K562 (cell line): ENCODE measurements around the gene CTTNBP2.

Experiments used
- BDP1 ChIP-seq: IDR thresholded peaks from 3 replicates; pipeline ENCODE4 v1.6.1; 2011; ENCODE audit not compliant: insufficient read length, insufficient read depth
- CBFB ChIP-seq: sonication (generic); formaldehyde crosslinking; IDR thresholded peaks from 2 replicates; pipeline ENCODE4 v1.4.0; 2020; ENCODE audit warnings: mild to moderate bottlenecking, missing genetic modification reagents
- EP300 ChIP-seq: IDR thresholded peaks from 2 replicates; pipeline ENCODE4 v1.6.1; 2012; ENCODE audit warnings: low read length, improper control_type of control experiment
- FOXJ3 ChIP-seq: sonication (generic); formaldehyde crosslinking; IDR thresholded peaks from 2 replicates; pipeline ENCODE4 v1.4.0; 2020; ENCODE audit warnings: mild to moderate bottlenecking, missing genetic modification reagents
- MYNN ChIP-seq, 2 experiments: sonication (generic); formaldehyde crosslinking in 1 of 2; IDR thresholded peaks; 2 replicates each; pipeline versions ENCODE4 v1.5.0 to v1.6.1; 2016 to 2020; ENCODE audit warnings: antibody characterized with exemption in 1 of 2, missing genetic modification reagents in 1 of 2
- PATZ1 ChIP-seq: fragments of 250-450 bp; sonication (Bioruptor Pico); IDR thresholded peaks from 2 replicates; pipeline ENCODE4 v1.5.0; 2020; ENCODE audit warnings: mild to moderate bottlenecking, borderline replicate concordance
- POLR2A ChIP-seq: fragments of 450-650 bp; conservative IDR thresholded peaks from 2 replicates; pipeline ENCODE4 v1.6.1; 2016
- POLR2AphosphoS5 ChIP-seq: IDR thresholded peaks from 2 replicates; pipeline ENCODE4 v1.6.1; 2011; ENCODE audit warnings: mild to moderate bottlenecking, low read depth, low read length, moderate library complexity; ENCODE audit not compliant: control insufficient read depth, insufficient read depth
- REST ChIP-seq, 2 experiments: fragments of 450-650 bp; formaldehyde crosslinking in 1 of 2; IDR thresholded peaks; 2 replicates each; pipeline versions ENCODE4 v1.4.0 to v1.6.1; 2014 to 2020; ENCODE audit warnings: mild to moderate bottlenecking in 2 of 2, borderline replicate concordance in 1 of 2, low read depth in 1 of 2
- TGIF2 ChIP-seq: sonication (generic); formaldehyde crosslinking; IDR thresholded peaks from 2 replicates; pipeline ENCODE4 v1.8.1; 2022; ENCODE audit warnings: mild to moderate bottlenecking, missing genetic modification reagents, moderate library complexity
- ZNF696 ChIP-seq: fragments of 250-450 bp; sonication (Bioruptor Pico); conservative IDR thresholded peaks from 2 replicates; pipeline ENCODE4 v1.4.0; 2020; ENCODE audit warnings: mild to moderate bottlenecking, moderate library complexity
- TF ChIP-seq, protein P1 (sequence below), 3 experiments: IDR thresholded peaks in 2 of 3; conservative IDR thresholded peaks in 1 of 3; 2 replicates each; pipeline ENCODE4 v1.5.1; 2011 to 2012; ENCODE audit warnings: low read length in 3 of 3, mild to moderate bottlenecking in 3 of 3, control low read depth in 2 of 3, improper control_type of control experiment in 1 of 3, inconsistent platforms in 1 of 3, low read depth in 1 of 3, mixed read lengths in 1 of 3, moderate library complexity in 1 of 3; ENCODE audit not compliant: insufficient read depth in 2 of 3
- TF ChIP-seq, protein P2 (sequence below), 2 experiments: fragments of 450-650 bp; IDR thresholded peaks; 2 replicates each; pipeline ENCODE4 v1.6.1; 2016
- TF ChIP-seq, protein P3 (sequence below): fragments of 250-450 bp; sonication (Bioruptor Pico); IDR thresholded peaks from 2 replicates; pipeline ENCODE4 v1.5.0; 2022; ENCODE audit warnings: mild to moderate bottlenecking

GRCh38 chr7:117741962-117742361 lies 131.3 kb downstream of the CTTNBP2 start:
- TF ChIP-seq PATZ1 (CRISPR knock-in tag) (no peak), POLR2AphosphoS5 (no peak), BDP1 (no peak), POLR2A (no peak), TGIF2 (CRISPR knock-in tag) (no peak), REST (IDR thresholded peaks at IDR 0.05; ENCODE audit: borderline replicate concordance) (no peak), REST (CRISPR knock-in tag; IDR thresholded peaks at IDR 0.05; ENCODE audit: low read depth) (no peak), FOXJ3 (CRISPR knock-in tag) (no peak), MYNN (IDR thresholded peaks at IDR 0.05) (no peak), MYNN (CRISPR knock-in tag; IDR thresholded peaks at IDR 0.05) (no peak), CBFB (CRISPR knock-in tag) (no peak), ZNF696 (CRISPR knock-in tag) (no peak), EP300 (no peak)
- TF ChIP-seq, protein P1, sequence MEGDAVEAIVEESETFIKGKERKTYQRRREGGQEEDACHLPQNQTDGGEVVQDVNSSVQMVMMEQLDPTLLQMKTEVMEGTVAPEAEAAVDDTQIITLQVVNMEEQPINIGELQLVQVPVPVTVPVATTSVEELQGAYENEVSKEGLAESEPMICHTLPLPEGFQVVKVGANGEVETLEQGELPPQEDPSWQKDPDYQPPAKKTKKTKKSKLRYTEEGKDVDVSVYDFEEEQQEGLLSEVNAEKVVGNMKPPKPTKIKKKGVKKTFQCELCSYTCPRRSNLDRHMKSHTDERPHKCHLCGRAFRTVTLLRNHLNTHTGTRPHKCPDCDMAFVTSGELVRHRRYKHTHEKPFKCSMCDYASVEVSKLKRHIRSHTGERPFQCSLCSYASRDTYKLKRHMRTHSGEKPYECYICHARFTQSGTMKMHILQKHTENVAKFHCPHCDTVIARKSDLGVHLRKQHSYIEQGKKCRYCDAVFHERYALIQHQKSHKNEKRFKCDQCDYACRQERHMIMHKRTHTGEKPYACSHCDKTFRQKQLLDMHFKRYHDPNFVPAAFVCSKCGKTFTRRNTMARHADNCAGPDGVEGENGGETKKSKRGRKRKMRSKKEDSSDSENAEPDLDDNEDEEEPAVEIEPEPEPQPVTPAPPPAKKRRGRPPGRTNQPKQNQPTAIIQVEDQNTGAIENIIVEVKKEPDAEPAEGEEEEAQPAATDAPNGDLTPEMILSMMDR (IDR thresholded peaks at IDR 0.05 in 2 of 3, conservative IDR thresholded peaks at IDR 0.05 in 1 of 3; ENCODE audit: insufficient read depth in 2 of 3, low read depth in 1 of 3, low read length in 3 of 3): no peak
- TF ChIP-seq, protein P2, sequence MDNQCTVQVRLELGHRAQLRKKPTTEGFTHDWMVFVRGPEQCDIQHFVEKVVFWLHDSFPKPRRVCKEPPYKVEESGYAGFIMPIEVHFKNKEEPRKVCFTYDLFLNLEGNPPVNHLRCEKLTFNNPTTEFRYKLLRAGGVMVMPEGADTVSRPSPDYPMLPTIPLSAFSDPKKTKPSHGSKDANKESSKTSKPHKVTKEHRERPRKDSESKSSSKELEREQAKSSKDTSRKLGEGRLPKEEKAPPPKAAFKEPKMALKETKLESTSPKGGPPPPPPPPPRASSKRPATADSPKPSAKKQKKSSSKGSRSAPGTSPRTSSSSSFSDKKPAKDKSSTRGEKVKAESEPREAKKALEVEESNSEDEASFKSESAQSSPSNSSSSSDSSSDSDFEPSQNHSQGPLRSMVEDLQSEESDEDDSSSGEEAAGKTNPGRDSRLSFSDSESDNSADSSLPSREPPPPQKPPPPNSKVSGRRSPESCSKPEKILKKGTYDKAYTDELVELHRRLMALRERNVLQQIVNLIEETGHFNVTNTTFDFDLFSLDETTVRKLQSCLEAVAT (IDR thresholded peaks at IDR 0.05): no peak
- TF ChIP-seq, protein P3, sequence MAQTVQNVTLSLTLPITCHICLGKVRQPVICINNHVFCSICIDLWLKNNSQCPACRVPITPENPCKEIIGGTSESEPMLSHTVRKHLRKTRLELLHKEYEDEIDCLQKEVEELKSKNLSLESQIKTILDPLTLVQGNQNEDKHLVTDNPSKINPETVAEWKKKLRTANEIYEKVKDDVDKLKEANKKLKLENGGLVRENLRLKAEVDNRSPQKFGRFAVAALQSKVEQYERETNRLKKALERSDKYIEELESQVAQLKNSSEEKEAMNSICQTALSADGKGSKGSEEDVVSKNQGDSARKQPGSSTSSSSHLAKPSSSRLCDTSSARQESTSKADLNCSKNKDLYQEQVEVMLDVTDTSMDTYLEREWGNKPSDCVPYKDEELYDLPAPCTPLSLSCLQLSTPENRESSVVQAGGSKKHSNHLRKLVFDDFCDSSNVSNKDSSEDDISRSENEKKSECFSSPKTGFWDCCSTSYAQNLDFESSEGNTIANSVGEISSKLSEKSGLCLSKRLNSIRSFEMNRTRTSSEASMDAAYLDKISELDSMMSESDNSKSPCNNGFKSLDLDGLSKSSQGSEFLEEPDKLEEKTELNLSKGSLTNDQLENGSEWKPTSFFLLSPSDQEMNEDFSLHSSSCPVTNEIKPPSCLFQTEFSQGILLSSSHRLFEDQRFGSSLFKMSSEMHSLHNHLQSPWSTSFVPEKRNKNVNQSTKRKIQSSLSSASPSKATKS (CRISPR knock-in tag): no peak
